Measurements from ENCODE around the gene CD5L.

Gene CD5L

DNA sequence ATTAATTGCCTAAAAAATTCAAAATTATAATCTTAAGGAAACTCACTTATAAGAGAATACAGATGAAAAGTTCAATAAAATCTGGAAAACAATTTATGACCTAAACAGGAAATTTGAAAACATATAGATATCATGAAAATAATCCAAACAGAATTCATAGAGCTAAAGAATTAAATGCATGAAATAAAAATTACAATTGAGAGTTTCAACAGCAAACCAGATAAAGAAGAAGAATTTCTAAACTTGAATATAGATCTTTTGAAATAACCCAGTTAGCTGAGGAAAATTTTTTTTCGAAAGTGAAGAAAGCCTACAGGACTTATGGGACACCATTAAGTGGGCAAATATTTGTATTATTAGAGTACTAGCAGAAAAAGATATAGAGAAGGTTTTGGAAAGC is 28.3 kb downstream of the CD5L start:
- no peak for DNase-seq (ENCODE audit: low spot score)

DNA sequence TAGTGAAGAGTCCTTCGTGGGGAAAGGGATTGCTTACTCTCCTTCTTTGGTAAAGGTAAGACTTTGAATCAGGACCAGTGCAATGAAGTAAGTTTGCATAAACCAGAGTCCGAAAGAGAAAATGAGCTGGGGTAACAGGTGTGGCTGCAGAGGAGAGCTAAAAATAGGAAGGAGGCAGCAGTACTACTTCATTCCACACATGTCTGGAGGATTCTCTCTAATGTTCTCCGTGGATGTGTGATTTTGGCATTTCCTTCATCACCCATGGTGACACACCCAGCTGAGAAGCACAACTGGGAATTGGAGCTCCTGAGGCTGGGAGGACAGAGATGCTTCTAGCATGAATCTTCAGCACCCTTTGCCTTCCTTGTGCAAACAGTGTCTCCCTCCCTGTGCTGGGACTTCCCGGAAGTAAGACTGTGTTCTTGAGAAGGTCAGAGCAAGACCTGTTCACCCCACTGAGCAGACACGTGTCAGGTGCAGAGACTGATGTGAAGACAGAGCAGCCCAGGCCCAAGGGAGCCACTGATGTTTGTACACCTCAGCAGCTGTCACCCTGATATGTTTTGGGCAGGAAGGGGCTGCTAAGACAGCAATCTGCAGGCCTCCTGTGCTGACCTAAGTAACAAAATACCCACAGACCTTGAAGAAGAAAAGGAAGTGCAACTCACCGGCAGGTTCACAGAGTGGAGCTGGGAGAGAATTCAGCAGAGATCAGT is 35.0 kb downstream of the CD5L start:
- DNase-seq (ENCODE audit: low spot score) = no peak

DNA sequence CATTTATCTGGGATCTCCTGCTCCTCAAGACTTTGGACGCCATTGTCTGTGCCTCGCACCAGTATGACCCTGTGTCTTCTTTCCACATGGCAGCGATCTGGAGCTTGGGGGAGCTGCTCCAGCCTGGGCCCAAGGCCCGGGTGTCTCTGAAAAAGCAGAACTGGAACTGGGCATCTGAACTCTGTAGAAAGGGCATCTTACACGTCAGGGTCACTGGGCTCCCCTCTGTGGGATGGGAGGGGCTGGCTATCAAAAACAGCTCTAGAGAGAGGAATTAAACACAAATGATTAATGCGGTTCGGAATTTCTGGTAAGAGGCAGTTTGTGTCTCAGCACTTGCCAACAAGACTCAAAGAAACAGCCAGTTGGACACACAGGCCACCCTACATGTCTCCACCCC is 37.8 kb downstream of the CD5L start:
- no peak for DNase-seq (ENCODE audit: low spot score)

DNA sequence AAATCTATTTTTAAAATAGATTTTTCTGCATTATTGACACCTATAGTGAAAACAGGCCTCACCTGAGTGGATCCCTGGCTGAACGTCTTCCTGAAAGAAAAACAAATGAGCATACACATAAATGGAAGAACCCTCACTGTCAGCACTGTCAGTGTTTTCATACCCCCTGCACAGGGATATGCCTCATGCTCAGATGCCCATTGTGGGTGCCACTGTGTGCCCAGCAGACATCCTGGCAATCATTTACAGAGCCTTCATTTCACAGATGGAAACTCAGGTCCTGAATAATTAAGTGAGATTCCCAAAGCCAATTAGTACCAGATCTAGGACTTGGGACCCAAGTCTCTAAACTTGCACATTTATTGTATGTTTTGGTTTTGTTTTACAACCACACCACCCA is 41.6 kb downstream of the CD5L start:
- no peak for DNase-seq (ENCODE audit: low spot score)

DNA sequence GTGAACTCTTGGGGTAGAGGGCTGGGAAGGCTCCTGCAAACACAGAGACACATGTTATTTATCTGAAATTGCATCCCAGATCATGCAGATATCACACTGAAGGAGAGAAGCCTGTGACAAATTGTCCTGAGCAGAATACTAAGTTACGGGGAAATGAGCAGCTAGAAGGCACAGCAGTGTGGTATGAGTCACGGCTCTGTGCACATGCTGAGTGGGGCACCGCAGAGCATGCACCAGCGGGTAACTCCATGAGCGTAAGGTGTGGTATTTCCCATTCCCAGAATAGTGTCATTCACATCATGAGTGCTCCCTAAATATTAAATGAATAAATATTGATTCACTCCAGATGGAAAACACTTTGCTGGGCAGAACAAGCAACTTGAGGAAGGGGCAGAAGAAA is 43.4 kb downstream of the CD5L start:
- no peak for DNase-seq (ENCODE audit: low spot score)

DNA sequence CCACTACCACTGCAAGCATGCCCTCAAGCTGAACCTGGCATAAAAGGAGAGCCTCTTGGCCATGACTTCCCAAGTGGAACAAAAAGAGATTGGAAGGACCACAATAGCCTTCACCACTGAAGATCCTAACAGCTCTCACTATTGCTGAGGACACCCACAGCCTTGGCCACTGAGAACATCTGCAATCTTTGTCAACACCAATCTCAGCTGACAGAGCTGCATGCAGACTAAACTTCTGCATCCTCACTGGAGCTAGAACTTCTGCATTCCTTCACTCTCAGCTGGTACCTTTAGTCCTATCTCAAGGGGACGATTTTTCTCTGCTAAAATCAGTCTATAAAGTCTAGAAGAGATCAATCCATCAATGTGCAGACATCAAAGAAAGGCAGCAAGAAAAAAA is 56.4 kb downstream of the CD5L start:
- no peak for DNase-seq (ENCODE audit: low spot score)

DNA sequence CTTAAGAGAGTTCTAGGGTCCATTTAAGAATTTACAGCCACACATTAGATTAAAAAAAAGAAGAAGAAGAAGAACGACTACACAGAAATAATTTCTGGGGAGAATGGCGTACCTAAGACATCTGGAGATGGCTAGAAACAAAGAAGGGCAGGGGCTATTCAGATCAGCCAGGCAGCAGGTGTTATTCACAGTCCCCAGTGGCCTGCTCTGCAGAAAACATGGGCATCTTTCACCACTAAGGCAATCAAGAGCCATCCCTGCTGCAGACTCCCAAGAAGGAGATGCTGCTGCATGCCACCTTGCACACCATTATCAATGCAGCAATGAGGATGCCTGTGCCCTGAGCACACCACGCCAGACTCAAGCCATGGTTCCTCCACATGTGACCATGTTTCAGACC is 56.8 kb downstream of the CD5L start:
- no peak for DNase-seq (ENCODE audit: low spot score)

DNA sequence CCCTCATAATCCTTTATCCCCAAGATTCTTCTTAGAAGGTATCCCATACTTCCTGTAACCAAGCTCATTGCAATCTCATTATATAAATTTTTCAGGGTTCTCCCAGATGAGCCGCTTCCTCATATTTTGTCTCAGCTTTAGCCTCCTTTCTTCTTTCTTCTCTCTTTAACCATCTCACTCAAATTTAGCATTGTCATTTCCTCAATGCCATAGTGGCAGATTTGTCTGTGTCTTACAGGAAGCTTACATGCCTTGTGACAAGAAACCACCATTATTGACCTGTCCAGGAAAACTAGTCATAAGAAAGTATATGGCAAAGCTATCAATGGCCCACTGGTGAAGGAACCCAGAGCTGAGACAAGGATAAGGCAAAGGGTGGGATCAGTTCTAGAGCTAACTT is 58.7 kb downstream of the CD5L start:
- no peak for DNase-seq (ENCODE audit: low spot score)

DNA sequence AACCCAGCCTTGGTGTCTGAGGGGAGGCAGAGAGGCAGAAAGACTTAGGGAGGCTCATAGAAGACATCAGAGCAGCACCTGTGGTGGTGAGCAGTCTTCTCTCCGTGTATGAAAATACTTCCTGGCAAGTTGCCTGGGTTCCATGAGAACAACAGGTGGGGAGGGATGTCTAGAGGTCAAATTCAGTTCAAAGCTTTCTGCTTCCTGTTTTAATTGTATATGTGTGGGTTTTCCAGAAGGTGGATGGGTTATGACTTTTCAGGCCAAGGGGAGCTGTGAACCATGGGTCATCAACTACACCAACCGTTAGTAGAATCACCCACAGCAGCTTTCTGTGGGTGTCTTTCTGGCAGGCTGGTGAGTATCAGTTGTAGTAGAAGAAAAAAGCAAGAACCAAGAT is 60.6 kb downstream of the CD5L start:
- no peak for DNase-seq (ENCODE audit: low spot score)
